GM12878 (cell line): ENCODE results near the gene AGER. TPM values are rescaled to one million over a fixed set of nuclear protein-coding genes. Genes with fewer than 3 reads are reported as not detected.

Experiments used
- CHD2 ChIP-seq: IDR thresholded peaks from 2 replicates; pipeline ENCODE4 v1.6.1; 2011; ENCODE audit warnings: low read depth, low read length, improper control_type of control experiment, borderline replicate concordance
- EGR1 ChIP-seq, 2 experiments: IDR thresholded peaks; 1 replicate in 1 of 2; 2 replicates in 1 of 2; pipeline ENCODE4 v1.6.1; 2011 to 2012; ENCODE audit warnings: low read depth in 2 of 2, low read length in 2 of 2, borderline replicate concordance in 1 of 2, mild to moderate bottlenecking in 1 of 2, moderate library complexity in 1 of 2
- HDGF ChIP-seq: fragments of 450-650 bp; IDR thresholded peaks from 2 replicates; pipeline ENCODE4 v1.6.1; 2016; ENCODE audit warnings: antibody characterized with exemption
- IRF4 ChIP-seq: IDR thresholded peaks from 2 replicates; pipeline ENCODE4 v1.6.1; 2011; ENCODE audit warnings: low read depth, low read length
- MTA3 ChIP-seq: IDR thresholded peaks from 2 replicates; pipeline ENCODE4 v1.6.1; 2012; ENCODE audit warnings: low read length, inconsistent platforms, borderline replicate concordance
- NFYA ChIP-seq: IDR thresholded peaks from 2 replicates; pipeline ENCODE4 v1.6.1; 2011; ENCODE audit warnings: low read depth, mild to moderate bottlenecking, low read length, improper control_type of control experiment, borderline replicate concordance
- NFYB ChIP-seq: IDR thresholded peaks from 2 replicates; pipeline ENCODE4 v1.6.1; 2011; ENCODE audit warnings: low read depth, mild to moderate bottlenecking, low read length, improper control_type of control experiment, moderate library complexity; ENCODE audit not compliant: insufficient read depth
- PAX5 ChIP-seq: IDR thresholded peaks from 2 replicates; pipeline ENCODE4 v1.6.1; 2011; ENCODE audit warnings: low read depth, low read length, borderline replicate concordance
- PML ChIP-seq: IDR thresholded peaks from 2 replicates; pipeline ENCODE4 v1.6.1; 2012; ENCODE audit warnings: low read length, inconsistent platforms
- POLR2A ChIP-seq: IDR thresholded peaks from 2 replicates; pipeline ENCODE4 v1.6.1; 2011; ENCODE audit warnings: low read depth, mild to moderate bottlenecking, low read length
- POU2F2 ChIP-seq: IDR thresholded peaks from 3 replicates; pipeline ENCODE4 v1.6.1; 2011; ENCODE audit warnings: low read depth, mild to moderate bottlenecking, low read length, borderline replicate concordance
- RAD21 ChIP-seq: IDR thresholded peaks from 2 replicates; pipeline ENCODE4 v1.6.1; 2011; ENCODE audit warnings: mild to moderate bottlenecking, low read depth, low read length, moderate library complexity; ENCODE audit not compliant: insufficient read depth
- RAD51 ChIP-seq: fragments of 450-650 bp; IDR thresholded peaks from 2 replicates; pipeline ENCODE4 v1.6.1; 2016; ENCODE audit warnings: moderate library complexity, mild to moderate bottlenecking, inconsistent platforms
- RFX5 ChIP-seq: IDR thresholded peaks from 2 replicates; pipeline ENCODE4 v1.6.1; 2011; ENCODE audit warnings: low read depth, low read length, improper control_type of control experiment
- SMAD1 ChIP-seq: fragments of 450-650 bp; IDR thresholded peaks from 2 replicates; pipeline ENCODE4 v1.6.1; 2018; ENCODE audit warnings: mild to moderate bottlenecking, low read depth; ENCODE audit not compliant: partially characterized antibody
- SP1 ChIP-seq: IDR thresholded peaks from one replicate; pipeline ENCODE4 v1.6.1; 2011; ENCODE audit warnings: low read depth, low read length
- STAT1 ChIP-seq: fragments of 450-650 bp; conservative IDR thresholded peaks from 2 replicates; pipeline ENCODE4 v1.6.1; 2014; ENCODE audit warnings: antibody characterized with exemption, mild to moderate bottlenecking
- SUZ12 ChIP-seq: fragments of 200-600 bp; sonication (generic); IDR thresholded peaks from one replicate; pipeline ENCODE4 v1.6.1; 2018; ENCODE audit warnings: antibody characterized with exemption, mild to moderate bottlenecking; ENCODE audit not compliant: unreplicated experiment
- TCF7 ChIP-seq: IDR thresholded peaks from 2 replicates; pipeline ENCODE4 v1.6.1; 2014; ENCODE audit warnings: antibody characterized with exemption, borderline replicate concordance
- polyA plus RNA-seq, 11 experiments: library from polyadenylated mRNA; depleted of rRNA in 4 of 11; unstranded in 6 of 11; stranded (reverse) in 5 of 11; fragments of >200 nt; fragmentation: Nextera tagmentation in 4 of 11; fragmentation: Illumina TruSeq in 1 of 11; extraction: Ambion mirVana in 4 of 11; extraction: Trizol in 1 of 11; gene quantifications; 1 replicate in 1 of 11; 2 replicates in 10 of 11; pipeline versions ENCODE4 v1.2.1 to v1.2.3, GENCODE V29; 2011 to 2016; ENCODE audit warnings: inconsistent platforms in 2 of 11, missing spikeins in 2 of 11, low read depth in 1 of 11
- total RNA-seq, 4 experiments: library from RNA; depleted of rRNA in 3 of 4; stranded (reverse); fragments of >200 nt in 3 of 4; fragmentation: Illumina TruSeq in 1 of 4; extraction: Trizol in 1 of 4; gene quantifications; 2 replicates each; pipeline versions ENCODE4 v1.2.1 to v1.2.3, GENCODE V29; 2013 to 2021
- TF ChIP-seq, protein P1 (sequence below), 3 experiments: IDR thresholded peaks in 2 of 3; conservative IDR thresholded peaks in 1 of 3; 2 replicates each; pipeline ENCODE4 v1.5.1; 2011; ENCODE audit warnings: low read depth in 3 of 3, low read length in 3 of 3, mild to moderate bottlenecking in 3 of 3, control low read depth in 2 of 3, moderate library complexity in 2 of 3, inconsistent platforms in 1 of 3, mixed read lengths in 1 of 3; ENCODE audit not compliant: control insufficient read depth in 2 of 3, insufficient read depth in 1 of 3; ENCODE audit errors: extremely low read depth in 1 of 3
- TF ChIP-seq, protein P2 (sequence below): fragments of 450-650 bp; IDR thresholded peaks from 2 replicates; pipeline ENCODE4 v1.6.1; 2014; ENCODE audit warnings: mild to moderate bottlenecking
- TF ChIP-seq, protein P3 (sequence below): fragments of 450-650 bp; formaldehyde crosslinking; IDR thresholded peaks from 2 replicates; pipeline ENCODE4 v1.4.0; 2022; ENCODE audit warnings: mild to moderate bottlenecking, moderate library complexity

Gene AGER
- total and polyA plus RNA-seq, 10 of the 15 experiments (the other 5 are each of a cell fraction or from before 2014, with no cell fraction given) = 1.1 to 18.2 (median 3.9) TPM

DNA sequence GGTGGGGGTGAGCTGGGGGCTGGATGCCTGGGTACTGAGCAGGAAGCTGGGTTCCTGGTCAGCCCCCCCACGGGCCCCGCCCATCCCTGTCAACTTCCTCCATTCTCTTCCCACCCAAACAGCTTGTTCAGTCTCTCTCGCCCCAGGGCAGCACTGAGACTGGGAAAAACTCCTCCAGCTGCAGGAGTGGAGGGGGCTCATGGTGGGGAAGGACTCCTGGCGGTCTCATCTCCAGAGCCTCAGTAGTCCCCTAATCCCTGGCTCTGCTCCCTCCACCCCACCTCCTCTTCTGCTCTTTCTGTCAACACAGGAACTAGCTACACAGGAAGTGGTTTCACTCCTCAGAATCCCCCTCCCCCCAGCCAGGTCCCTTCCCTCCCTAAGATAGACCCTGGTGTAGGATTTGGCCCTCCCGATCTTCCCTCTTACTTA, 8.6 kb upstream of the AGER start, which contains the start of gene GPSM3 (continued):
- TF ChIP-seq, protein P1, sequence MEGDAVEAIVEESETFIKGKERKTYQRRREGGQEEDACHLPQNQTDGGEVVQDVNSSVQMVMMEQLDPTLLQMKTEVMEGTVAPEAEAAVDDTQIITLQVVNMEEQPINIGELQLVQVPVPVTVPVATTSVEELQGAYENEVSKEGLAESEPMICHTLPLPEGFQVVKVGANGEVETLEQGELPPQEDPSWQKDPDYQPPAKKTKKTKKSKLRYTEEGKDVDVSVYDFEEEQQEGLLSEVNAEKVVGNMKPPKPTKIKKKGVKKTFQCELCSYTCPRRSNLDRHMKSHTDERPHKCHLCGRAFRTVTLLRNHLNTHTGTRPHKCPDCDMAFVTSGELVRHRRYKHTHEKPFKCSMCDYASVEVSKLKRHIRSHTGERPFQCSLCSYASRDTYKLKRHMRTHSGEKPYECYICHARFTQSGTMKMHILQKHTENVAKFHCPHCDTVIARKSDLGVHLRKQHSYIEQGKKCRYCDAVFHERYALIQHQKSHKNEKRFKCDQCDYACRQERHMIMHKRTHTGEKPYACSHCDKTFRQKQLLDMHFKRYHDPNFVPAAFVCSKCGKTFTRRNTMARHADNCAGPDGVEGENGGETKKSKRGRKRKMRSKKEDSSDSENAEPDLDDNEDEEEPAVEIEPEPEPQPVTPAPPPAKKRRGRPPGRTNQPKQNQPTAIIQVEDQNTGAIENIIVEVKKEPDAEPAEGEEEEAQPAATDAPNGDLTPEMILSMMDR (IDR thresholded peaks at IDR 0.05 in 2 of 3, conservative IDR thresholded peaks at IDR 0.05 in 1 of 3; ENCODE audit: control insufficient read depth in 2 of 3, extremely low read depth in 1 of 3, insufficient read depth in 1 of 3, low read depth in 3 of 3, low read length in 3 of 3) = no peak
- TF ChIP-seq PML (no peak), NFYA (no peak), EGR1 (IDR thresholded peaks at IDR 0.05; ENCODE audit: borderline replicate concordance in 1 of 2, low read depth in 2 of 2, low read length in 2 of 2) (no peak; a peak in 1 of 3 replicates), POLR2A (peak; percentile 66), HDGF (no peak; the same call in 1 of the 2 replicates), RAD21 (no peak), RFX5 (no peak), SMAD1 (peak; percentile 71), RAD51 (no peak), NFYB (no peak), SP1 (peak; percentile 66), MTA3 (no peak), SUZ12 (no peak), POU2F2 (peak; percentile 58; the same call in 1 of the 3 replicates), TCF7 (no peak), PAX5 (0 out of 2 replicates have a peak, but pooled peaks have one; percentile 24), IRF4 (0 out of 2 replicates have a peak, but pooled peaks have one; percentile 37), STAT1 (no peak), CHD2 (peak; percentile 58; the same call in 1 of the 2 replicates)
- TF ChIP-seq, protein P2, sequence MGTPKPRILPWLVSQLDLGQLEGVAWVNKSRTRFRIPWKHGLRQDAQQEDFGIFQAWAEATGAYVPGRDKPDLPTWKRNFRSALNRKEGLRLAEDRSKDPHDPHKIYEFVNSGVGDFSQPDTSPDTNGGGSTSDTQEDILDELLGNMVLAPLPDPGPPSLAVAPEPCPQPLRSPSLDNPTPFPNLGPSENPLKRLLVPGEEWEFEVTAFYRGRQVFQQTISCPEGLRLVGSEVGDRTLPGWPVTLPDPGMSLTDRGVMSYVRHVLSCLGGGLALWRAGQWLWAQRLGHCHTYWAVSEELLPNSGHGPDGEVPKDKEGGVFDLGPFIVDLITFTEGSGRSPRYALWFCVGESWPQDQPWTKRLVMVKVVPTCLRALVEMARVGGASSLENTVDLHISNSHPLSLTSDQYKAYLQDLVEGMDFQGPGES = no peak
- TF ChIP-seq, protein P3, sequence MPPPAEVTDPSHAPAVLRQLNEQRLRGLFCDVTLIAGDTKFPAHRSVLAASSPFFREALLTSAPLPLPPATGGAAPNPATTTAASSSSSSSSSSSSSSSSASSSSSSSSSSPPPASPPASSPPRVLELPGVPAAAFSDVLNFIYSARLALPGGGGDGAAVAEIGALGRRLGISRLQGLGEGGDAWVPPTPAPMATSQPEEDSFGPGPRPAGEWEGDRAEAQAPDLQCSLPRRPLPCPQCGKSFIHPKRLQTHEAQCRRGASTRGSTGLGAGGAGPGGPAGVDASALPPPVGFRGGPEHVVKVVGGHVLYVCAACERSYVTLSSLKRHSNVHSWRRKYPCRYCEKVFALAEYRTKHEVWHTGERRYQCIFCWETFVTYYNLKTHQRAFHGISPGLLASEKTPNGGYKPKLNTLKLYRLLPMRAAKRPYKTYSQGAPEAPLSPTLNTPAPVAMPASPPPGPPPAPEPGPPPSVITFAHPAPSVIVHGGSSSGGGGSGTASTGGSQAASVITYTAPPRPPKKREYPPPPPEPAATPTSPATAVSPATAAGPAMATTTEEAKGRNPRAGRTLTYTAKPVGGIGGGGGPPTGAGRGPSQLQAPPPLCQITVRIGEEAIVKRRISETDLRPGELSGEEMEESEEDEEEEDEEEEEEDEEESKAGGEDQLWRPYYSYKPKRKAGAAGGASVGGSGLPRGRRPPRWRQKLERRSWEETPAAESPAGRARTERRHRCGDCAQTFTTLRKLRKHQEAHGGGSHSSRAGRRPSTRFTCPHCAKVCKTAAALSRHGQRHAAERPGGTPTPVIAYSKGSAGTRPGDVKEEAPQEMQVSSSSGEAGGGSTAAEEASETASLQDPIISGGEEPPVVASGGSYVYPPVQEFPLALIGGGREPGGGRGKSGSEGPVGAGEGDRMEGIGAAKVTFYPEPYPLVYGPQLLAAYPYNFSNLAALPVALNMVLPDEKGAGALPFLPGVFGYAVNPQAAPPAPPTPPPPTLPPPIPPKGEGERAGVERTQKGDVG (CRISPR knock-in tag) = no peak
